ENCODE data around the gene FAM131C.

FAM131C gene

DNA sequence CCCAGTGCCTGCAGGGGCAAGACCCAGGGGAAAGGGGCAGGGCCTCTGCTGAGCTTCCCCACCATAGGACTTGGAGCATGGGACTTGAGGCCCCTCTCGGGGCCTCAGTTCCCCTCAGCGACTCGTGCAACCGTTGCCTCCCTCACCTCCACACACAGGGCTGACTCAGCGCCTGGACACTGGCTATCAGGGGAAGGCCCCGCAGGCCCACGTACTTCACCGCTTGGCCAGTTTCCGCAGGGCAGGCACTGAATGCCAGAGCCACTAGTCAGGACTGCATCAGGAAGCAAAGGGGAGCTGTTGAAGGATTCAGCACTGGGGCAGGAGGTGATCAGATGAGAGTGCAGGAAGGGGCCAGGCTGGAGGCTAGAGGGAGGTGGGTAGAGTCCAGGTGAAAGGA lies 15.5 kb upstream of the FAM131C start:
- H3K27ac ChIP-seq (replicated peaks) = no peak overlapping the region
- no peaks in the 10 kb centered on the region for H3K27me3 ChIP-seq (ENCODE audit: insufficient read depth, poor library complexity, severe bottlenecking)
- TF ChIP-seq SPI1 (IDR thresholded peaks at IDR 0.05; ENCODE audit: borderline replicate concordance, low read depth) = no peak
- TF ChIP-seq, protein P1, sequence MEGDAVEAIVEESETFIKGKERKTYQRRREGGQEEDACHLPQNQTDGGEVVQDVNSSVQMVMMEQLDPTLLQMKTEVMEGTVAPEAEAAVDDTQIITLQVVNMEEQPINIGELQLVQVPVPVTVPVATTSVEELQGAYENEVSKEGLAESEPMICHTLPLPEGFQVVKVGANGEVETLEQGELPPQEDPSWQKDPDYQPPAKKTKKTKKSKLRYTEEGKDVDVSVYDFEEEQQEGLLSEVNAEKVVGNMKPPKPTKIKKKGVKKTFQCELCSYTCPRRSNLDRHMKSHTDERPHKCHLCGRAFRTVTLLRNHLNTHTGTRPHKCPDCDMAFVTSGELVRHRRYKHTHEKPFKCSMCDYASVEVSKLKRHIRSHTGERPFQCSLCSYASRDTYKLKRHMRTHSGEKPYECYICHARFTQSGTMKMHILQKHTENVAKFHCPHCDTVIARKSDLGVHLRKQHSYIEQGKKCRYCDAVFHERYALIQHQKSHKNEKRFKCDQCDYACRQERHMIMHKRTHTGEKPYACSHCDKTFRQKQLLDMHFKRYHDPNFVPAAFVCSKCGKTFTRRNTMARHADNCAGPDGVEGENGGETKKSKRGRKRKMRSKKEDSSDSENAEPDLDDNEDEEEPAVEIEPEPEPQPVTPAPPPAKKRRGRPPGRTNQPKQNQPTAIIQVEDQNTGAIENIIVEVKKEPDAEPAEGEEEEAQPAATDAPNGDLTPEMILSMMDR (IDR thresholded peaks at IDR 0.05; ENCODE audit: insufficient read depth, low read length) = no peak
- TF ChIP-seq POLR2AphosphoS5 (IDR thresholded peaks at IDR 0.05; ENCODE audit: low read depth) = no peak
- TF ChIP-seq, protein P2, sequence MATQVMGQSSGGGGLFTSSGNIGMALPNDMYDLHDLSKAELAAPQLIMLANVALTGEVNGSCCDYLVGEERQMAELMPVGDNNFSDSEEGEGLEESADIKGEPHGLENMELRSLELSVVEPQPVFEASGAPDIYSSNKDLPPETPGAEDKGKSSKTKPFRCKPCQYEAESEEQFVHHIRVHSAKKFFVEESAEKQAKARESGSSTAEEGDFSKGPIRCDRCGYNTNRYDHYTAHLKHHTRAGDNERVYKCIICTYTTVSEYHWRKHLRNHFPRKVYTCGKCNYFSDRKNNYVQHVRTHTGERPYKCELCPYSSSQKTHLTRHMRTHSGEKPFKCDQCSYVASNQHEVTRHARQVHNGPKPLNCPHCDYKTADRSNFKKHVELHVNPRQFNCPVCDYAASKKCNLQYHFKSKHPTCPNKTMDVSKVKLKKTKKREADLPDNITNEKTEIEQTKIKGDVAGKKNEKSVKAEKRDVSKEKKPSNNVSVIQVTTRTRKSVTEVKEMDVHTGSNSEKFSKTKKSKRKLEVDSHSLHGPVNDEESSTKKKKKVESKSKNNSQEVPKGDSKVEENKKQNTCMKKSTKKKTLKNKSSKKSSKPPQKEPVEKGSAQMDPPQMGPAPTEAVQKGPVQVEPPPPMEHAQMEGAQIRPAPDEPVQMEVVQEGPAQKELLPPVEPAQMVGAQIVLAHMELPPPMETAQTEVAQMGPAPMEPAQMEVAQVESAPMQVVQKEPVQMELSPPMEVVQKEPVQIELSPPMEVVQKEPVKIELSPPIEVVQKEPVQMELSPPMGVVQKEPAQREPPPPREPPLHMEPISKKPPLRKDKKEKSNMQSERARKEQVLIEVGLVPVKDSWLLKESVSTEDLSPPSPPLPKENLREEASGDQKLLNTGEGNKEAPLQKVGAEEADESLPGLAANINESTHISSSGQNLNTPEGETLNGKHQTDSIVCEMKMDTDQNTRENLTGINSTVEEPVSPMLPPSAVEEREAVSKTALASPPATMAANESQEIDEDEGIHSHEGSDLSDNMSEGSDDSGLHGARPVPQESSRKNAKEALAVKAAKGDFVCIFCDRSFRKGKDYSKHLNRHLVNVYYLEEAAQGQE (IDR thresholded peaks at IDR 0.05; ENCODE audit: insufficient replicate concordance, low read depth) = no peak
- no peak for TF ChIP-seq GABPA (IDR thresholded peaks at IDR 0.05; ENCODE audit: low read depth)
- H3K4me3 ChIP-seq (replicated peaks; ENCODE audit: insufficient read depth, low read length) = no peak overlapping the region
- no peak for DNase-seq (ENCODE audit: low read depth in 1 of 2, low spot score in 1 of 2)

DNA sequence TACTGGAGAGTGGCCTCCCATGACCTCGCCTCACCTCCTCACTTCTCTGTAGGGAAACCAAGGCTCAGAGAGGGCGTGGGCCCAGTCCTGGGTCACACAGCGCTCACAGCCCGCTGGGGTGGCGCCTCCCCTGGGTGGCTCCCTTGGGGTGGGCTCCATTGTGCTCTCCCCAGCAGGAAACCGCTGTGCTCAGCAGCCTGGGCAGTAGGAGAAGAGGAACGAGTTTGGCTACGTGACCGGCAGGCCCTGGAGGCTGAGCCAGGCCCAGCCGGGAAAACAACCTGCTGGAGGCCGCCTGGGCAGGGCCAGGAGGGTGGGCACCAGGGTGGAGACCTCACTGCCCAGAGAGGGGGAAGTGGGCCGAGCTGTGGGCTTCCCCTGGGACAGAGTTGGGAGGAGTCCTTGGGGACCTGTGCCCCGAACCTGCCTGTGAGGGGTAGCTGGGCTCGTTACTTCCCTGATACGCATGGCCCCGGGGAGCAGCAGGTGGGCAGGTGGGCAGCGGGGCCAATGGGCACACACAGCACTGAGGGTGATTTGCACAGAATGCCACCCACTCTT lies 15.0 kb upstream of the FAM131C start:
- Histone ChIP-seq H3K4me3 (replicated peaks; ENCODE audit: insufficient read depth, low read length) (no peak overlapping the region), H3K27ac (replicated peaks) (no peak overlapping the region), H3K27me3 (ENCODE audit: insufficient read depth, poor library complexity, severe bottlenecking) (no peaks in the 10 kb centered on the region)
- DNase-seq (ENCODE audit: low read depth in 1 of 2, low spot score in 1 of 2) = no peak
- TF ChIP-seq POLR2AphosphoS5 (IDR thresholded peaks at IDR 0.05; ENCODE audit: low read depth) (no peak), GABPA (IDR thresholded peaks at IDR 0.05; ENCODE audit: low read depth) (no peak), SPI1 (IDR thresholded peaks at IDR 0.05; ENCODE audit: borderline replicate concordance, low read depth) (no peak)
- TF ChIP-seq, protein P2 (IDR thresholded peaks at IDR 0.05; ENCODE audit: insufficient replicate concordance, low read depth) = no peak
- TF ChIP-seq, protein P1 (IDR thresholded peaks at IDR 0.05; ENCODE audit: insufficient read depth, low read length) = no peak

DNA sequence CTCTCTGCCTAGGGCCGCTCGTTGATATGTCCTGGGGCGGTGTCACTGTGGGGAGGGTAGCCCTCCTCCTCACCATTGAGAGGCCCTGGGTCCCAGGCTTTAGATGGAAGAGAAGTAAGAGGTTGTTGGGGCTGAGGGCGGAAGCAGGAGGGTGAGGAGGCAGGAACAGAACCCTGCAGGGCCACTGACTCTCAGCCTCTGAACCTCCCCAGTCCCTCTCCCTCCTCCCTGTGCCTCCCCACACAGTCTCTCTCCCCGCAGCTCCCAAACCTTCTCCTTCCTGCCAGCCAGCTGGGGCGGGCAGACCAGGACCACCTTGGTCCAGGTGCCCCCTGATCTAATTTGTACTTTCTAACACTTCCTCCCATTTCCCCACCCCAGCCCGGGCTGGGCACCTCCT lies 14.3 kb upstream of the FAM131C start:
- DNase-seq (ENCODE audit: low read depth in 1 of 2, low spot score in 1 of 2) = no peak
- Histone ChIP-seq H3K4me3 (replicated peaks; ENCODE audit: insufficient read depth, low read length) (no peak overlapping the region), H3K27ac (replicated peaks) (no peak overlapping the region), H3K27me3 (ENCODE audit: insufficient read depth, poor library complexity, severe bottlenecking) (no peaks in the 10 kb centered on the region)
- TF ChIP-seq, protein P1 (IDR thresholded peaks at IDR 0.05; ENCODE audit: insufficient read depth, low read length) = no peak
- TF ChIP-seq GABPA (IDR thresholded peaks at IDR 0.05; ENCODE audit: low read depth) = no peak
- TF ChIP-seq SPI1 (IDR thresholded peaks at IDR 0.05; ENCODE audit: borderline replicate concordance, low read depth) = no peak
- TF ChIP-seq POLR2AphosphoS5 (IDR thresholded peaks at IDR 0.05; ENCODE audit: low read depth) = no peak
- TF ChIP-seq, protein P2 (IDR thresholded peaks at IDR 0.05; ENCODE audit: insufficient replicate concordance, low read depth) = no peak
